ENCODE results near the gene SND1.

The SND1 gene

GRCh38 chr7:127667759-127668530 is 16.0 kb downstream of the SND1 start:
- Histone ChIP-seq H3K36me3 (replicated peaks; ENCODE audit: insufficient read depth, low read length) (peaks cover 6% of the 10 kb centered on the region), H3K27ac (ENCODE audit: low read length) (no peak overlapping the region), H3K9ac (ENCODE audit: low read length) (no peak overlapping the region), H2AFZ (ENCODE audit: low read length) (no peak overlapping the region), H3K9me2 (replicated peaks; ENCODE audit: insufficient read depth, low read length) (no peaks in the 10 kb centered on the region), H3F3A (ENCODE audit: insufficient read depth, low read length) (no peaks in the 10 kb centered on the region), H3K9me3 (replicated peaks; ENCODE audit: insufficient read depth, low read length) (no peaks in the 10 kb centered on the region), H3K27me3 (replicated peaks; ENCODE audit: insufficient read depth, low read length) (no peaks in the 10 kb centered on the region), H3K4me1 (ENCODE audit: low read length) (no peaks in the 10 kb centered on the region), H3K4me3 (ENCODE audit: low read length) (no peak overlapping the region), H3K79me2 (ENCODE audit: low read length) (peaks cover 99% of the 10 kb centered on the region), H4K20me1 (ENCODE audit: insufficient read depth, low read length) (peaks cover 88% of the 10 kb centered on the region), H3K4me2 (ENCODE audit: low read depth, low read length) (no peak overlapping the region)
- no peak for DNase-seq
- no peak for TF ChIP-seq CTCF (IDR thresholded peaks at IDR 0.05; ENCODE audit: low read length)
- TF ChIP-seq EZH2 (optimal IDR thresholded peaks at IDR 0.05; ENCODE audit: low read depth, low read length), result no peak
- TF ChIP-seq EZH2phosphoT487 (IDR thresholded peaks at IDR 0.05; ENCODE audit: low read length), result no peak

GRCh38 chr7:127671341-127671740 is 19.3 kb downstream of the SND1 start:
- Histone ChIP-seq H4K20me1 (ENCODE audit: insufficient read depth, low read length) (peaks cover 86% of the 10 kb centered on the region), H3K27ac (ENCODE audit: low read length) (no peak overlapping the region), H3K4me2 (ENCODE audit: low read depth, low read length) (no peak overlapping the region), H3K27me3 (replicated peaks; ENCODE audit: insufficient read depth, low read length) (no peaks in the 10 kb centered on the region), H3K4me1 (ENCODE audit: low read length) (no peaks in the 10 kb centered on the region), H2AFZ (ENCODE audit: low read length) (no peak overlapping the region), H3K79me2 (ENCODE audit: low read length) (peaks cover 98% of the 10 kb centered on the region), H3K9me2 (replicated peaks; ENCODE audit: insufficient read depth, low read length) (no peaks in the 10 kb centered on the region), H3K4me3 (ENCODE audit: low read length) (no peak overlapping the region), H3K9ac (ENCODE audit: low read length) (no peak overlapping the region), H3K36me3 (replicated peaks; ENCODE audit: insufficient read depth, low read length) (no peaks in the 10 kb centered on the region; the same call in none of the 2 replicates), H3K9me3 (replicated peaks; ENCODE audit: insufficient read depth, low read length) (no peaks in the 10 kb centered on the region), H3F3A (ENCODE audit: insufficient read depth, low read length) (no peaks in the 10 kb centered on the region; the same call in 1 of the 2 replicates)
- DNase-seq, result no peak
- no peak for TF ChIP-seq EZH2phosphoT487 (IDR thresholded peaks at IDR 0.05; ENCODE audit: low read length)
- TF ChIP-seq CTCF (IDR thresholded peaks at IDR 0.05; ENCODE audit: low read length), result no peak
- TF ChIP-seq EZH2 (optimal IDR thresholded peaks at IDR 0.05; ENCODE audit: low read depth, low read length), result no peak

- no peak for TF ChIP-seq CTCF (IDR thresholded peaks at IDR 0.05; ENCODE audit: low read length)
- TF ChIP-seq EZH2phosphoT487 (IDR thresholded peaks at IDR 0.05; ENCODE audit: low read length), result no peak
- no peak for TF ChIP-seq EZH2 (optimal IDR thresholded peaks at IDR 0.05; ENCODE audit: low read depth, low read length)
Observed at GRCh38 chr7:127673902-127674301, 21.9 kb downstream of the SND1 start.

More at GRCh38 chr7:127673902-127674301, 21.9 kb downstream of the SND1 start:
- no peak overlapping the region for H3K9ac ChIP-seq (ENCODE audit: low read length)
- no peak overlapping the region for H3K27ac ChIP-seq (ENCODE audit: low read length)
- DNase-seq, result no peak
- H3K4me2 ChIP-seq (ENCODE audit: low read depth, low read length), result no peak overlapping the region
- no peak overlapping the region for H2AFZ ChIP-seq (ENCODE audit: low read length)
- H3K4me1 ChIP-seq (ENCODE audit: low read length), result no peaks in the 10 kb centered on the region
- no peaks in the 10 kb centered on the region for H3K27me3 ChIP-seq (replicated peaks; ENCODE audit: insufficient read depth, low read length)
- H3K4me3 ChIP-seq (ENCODE audit: low read length), result no peak overlapping the region
- peaks cover 75% of the 10 kb centered on the region for H4K20me1 ChIP-seq (ENCODE audit: insufficient read depth, low read length)
- H3K9me3 ChIP-seq (replicated peaks; ENCODE audit: insufficient read depth, low read length), result no peaks in the 10 kb centered on the region
- peaks cover 9% of the 10 kb centered on the region for H3K36me3 ChIP-seq (replicated peaks; ENCODE audit: insufficient read depth, low read length)
- H3K79me2 ChIP-seq (ENCODE audit: low read length), result peaks cover 98% of the 10 kb centered on the region
- H3K9me2 ChIP-seq (replicated peaks; ENCODE audit: insufficient read depth, low read length), result no peaks in the 10 kb centered on the region
- no peaks in the 10 kb centered on the region; the same call in 1 of the 2 replicates for H3F3A ChIP-seq (ENCODE audit: insufficient read depth, low read length)

Data from MM.1S (cell line).